GM12878 (cell line): ENCODE measurements around the gene SUMF2. TPM values are rescaled to one million over a fixed set of nuclear protein-coding genes. Genes with fewer than 3 reads are reported as not detected.
A peak's percentile ranks its signal among the peaks of the same experiment; 100 is the strongest.

Experiments used
- ASH2L ChIP-seq: fragments of 300-600, 200-600 bp; sonication (generic); IDR thresholded peaks from 2 replicates; pipeline ENCODE4 v1.6.1; 2017; ENCODE audit warnings: low read depth, mild to moderate bottlenecking, borderline replicate concordance
- ATF2 ChIP-seq: IDR thresholded peaks from 2 replicates; pipeline ENCODE4 v1.6.1; 2012; ENCODE audit warnings: low read length, inconsistent platforms
- ATF7 ChIP-seq: fragments of 450-650 bp; IDR thresholded peaks from 2 replicates; pipeline ENCODE4 v1.6.1; 2016; ENCODE audit warnings: low read depth, mild to moderate bottlenecking
- BCL3 ChIP-seq: IDR thresholded peaks from 2 replicates; pipeline ENCODE4 v1.6.1; 2011; ENCODE audit warnings: borderline replicate concordance, low read depth, mild to moderate bottlenecking, moderate library complexity, low read length; ENCODE audit not compliant: insufficient read depth, poor library complexity, severe bottlenecking
- BCLAF1 ChIP-seq: fragments of 450-650 bp; IDR thresholded peaks from 2 replicates; pipeline ENCODE4 v1.6.1; 2017; ENCODE audit warnings: antibody characterized with exemption, mild to moderate bottlenecking, moderate library complexity
- CEBPB ChIP-seq, 2 experiments: fragments of 150-350 bp in 1 of 2; IDR thresholded peaks; 2 replicates each; pipeline ENCODE4 v1.6.1; 2012 to 2014; ENCODE audit warnings: low read depth in 2 of 2, low read length in 2 of 2, borderline replicate concordance in 1 of 2, inconsistent platforms in 1 of 2
- CTCF ChIP-seq, 3 experiments: IDR thresholded peaks in 2 of 3; conservative IDR thresholded peaks in 1 of 3; 2 replicates each; pipeline ENCODE4 v1.5.1; 2011; ENCODE audit warnings: low read depth in 3 of 3, low read length in 3 of 3, mild to moderate bottlenecking in 3 of 3, control low read depth in 2 of 3, moderate library complexity in 2 of 3, inconsistent platforms in 1 of 3, mixed read lengths in 1 of 3; ENCODE audit not compliant: control insufficient read depth in 2 of 3, insufficient read depth in 1 of 3; ENCODE audit errors: extremely low read depth in 1 of 3
- EZH2 ChIP-seq: IDR thresholded peaks from 2 replicates; pipeline ENCODE4 v1.6.1; 2012; ENCODE audit warnings: low read depth, mild to moderate bottlenecking, control low read depth, inconsistent platforms, low read length, borderline replicate concordance; ENCODE audit not compliant: control insufficient read depth
- FOS ChIP-seq: IDR thresholded peaks from 3 replicates; pipeline ENCODE4 v1.6.1; 2011; ENCODE audit warnings: borderline replicate concordance; ENCODE audit not compliant: insufficient read length; ENCODE audit errors: extremely low read depth
- GATAD2B ChIP-seq: fragments of 450-650 bp; conservative IDR thresholded peaks from 2 replicates; pipeline ENCODE4 v1.6.1; 2017; ENCODE audit warnings: low read depth, mild to moderate bottlenecking, moderate library complexity
- HDAC2 ChIP-seq: fragments of 200-600 bp; sonication (generic); IDR thresholded peaks from 2 replicates; pipeline ENCODE4 v1.6.1; 2017
- JUNB ChIP-seq: IDR thresholded peaks from 2 replicates; pipeline ENCODE4 v1.6.1; 2016; ENCODE audit warnings: antibody characterized with exemption, mild to moderate bottlenecking
- MEF2B ChIP-seq: fragments of 450-650 bp; IDR thresholded peaks from 2 replicates; pipeline ENCODE4 v1.6.1; 2018; ENCODE audit warnings: mild to moderate bottlenecking, moderate library complexity; ENCODE audit not compliant: partially characterized antibody, poor library complexity, severe bottlenecking
- NR2C2 ChIP-seq: IDR thresholded peaks from 2 replicates; pipeline ENCODE4 v1.6.1; 2011; ENCODE audit warnings: borderline replicate concordance, low read depth; ENCODE audit not compliant: control insufficient read depth, insufficient read length
- PAX5 ChIP-seq: IDR thresholded peaks from 2 replicates; pipeline ENCODE4 v1.6.1; 2011; ENCODE audit warnings: low read depth, low read length, borderline replicate concordance
- PRDM15 ChIP-seq: fragments of 450-650 bp; formaldehyde crosslinking; IDR thresholded peaks from 2 replicates; pipeline ENCODE4 v1.4.0; 2020; ENCODE audit warnings: mild to moderate bottlenecking, moderate library complexity
- RUNX3 ChIP-seq: IDR thresholded peaks from 2 replicates; pipeline ENCODE4 v1.6.1; 2012; ENCODE audit warnings: low read length, inconsistent platforms
- SMARCA5 ChIP-seq: fragments of 450-650 bp; IDR thresholded peaks from 2 replicates; pipeline ENCODE4 v1.6.1; 2017; ENCODE audit warnings: mild to moderate bottlenecking
- SMC3 ChIP-seq: IDR thresholded peaks from 2 replicates; pipeline ENCODE4 v1.6.1; 2011; ENCODE audit warnings: low read length, improper control_type of control experiment, borderline replicate concordance
- polyA plus RNA-seq, 11 experiments: library from polyadenylated mRNA; depleted of rRNA in 4 of 11; unstranded in 6 of 11; stranded (reverse) in 5 of 11; fragments of >200 nt; fragmentation: Nextera tagmentation in 4 of 11; fragmentation: Illumina TruSeq in 1 of 11; extraction: Ambion mirVana in 4 of 11; extraction: Trizol in 1 of 11; gene quantifications; 1 replicate in 1 of 11; 2 replicates in 10 of 11; pipeline versions ENCODE4 v1.2.1 to v1.2.3, GENCODE V29; 2011 to 2016; ENCODE audit warnings: inconsistent platforms in 2 of 11, missing spikeins in 2 of 11, low read depth in 1 of 11
- total RNA-seq, 4 experiments: library from RNA; depleted of rRNA in 3 of 4; stranded (reverse); fragments of >200 nt in 3 of 4; fragmentation: Illumina TruSeq in 1 of 4; extraction: Trizol in 1 of 4; gene quantifications; 2 replicates each; pipeline versions ENCODE4 v1.2.1 to v1.2.3, GENCODE V29; 2013 to 2021

The SUMF2 gene
- total and polyA plus RNA-seq, 10 of the 15 experiments (the other 5 are each of a cell fraction or from before 2014, with no cell fraction given), result 39.9 to 106 (median 71.7) TPM

- no peak for TF ChIP-seq PRDM15
- TF ChIP-seq ATF7, result no peak
- TF ChIP-seq MEF2B, result no peak
- no peak for TF ChIP-seq GATAD2B
- TF ChIP-seq EZH2, result no peak
- no peak for TF ChIP-seq NR2C2
- no peak for TF ChIP-seq JUNB
- TF ChIP-seq BCLAF1, result no peak
- no peak for TF ChIP-seq PAX5
- no peak for TF ChIP-seq BCL3
- no peak for TF ChIP-seq HDAC2
- peak; percentile 61; the same call in 1 of the 2 replicates for TF ChIP-seq SMARCA5
- TF ChIP-seq CEBPB (IDR thresholded peaks at IDR 0.05; ENCODE audit: borderline replicate concordance in 1 of 2, low read depth in 2 of 2, low read length in 2 of 2), result no peak
- no peak for TF ChIP-seq RUNX3
- TF ChIP-seq SMC3, result peak; percentile 84
- no peak for TF ChIP-seq ATF2
- TF ChIP-seq CTCF (IDR thresholded peaks at IDR 0.05 in 2 of 3, conservative IDR thresholded peaks at IDR 0.05 in 1 of 3; ENCODE audit: control insufficient read depth in 2 of 3, extremely low read depth in 1 of 3, insufficient read depth in 1 of 3, low read depth in 3 of 3, low read length in 3 of 3), result peak; percentile 85 to 90 (median 86)
- TF ChIP-seq FOS, result no peak
- no peak for TF ChIP-seq ASH2L
Measured at GRCh38 chr7:56074371-56074791, 10.3 kb downstream of the SUMF2 start (continued).
